Renal cortex interstitium (tissue), 11 donors: ENCODE results near the gene IGSF8. TPM values are rescaled to one million over a fixed set of nuclear protein-coding genes. Genes with fewer than 3 reads are reported as not detected.

Experiments used
- DNase-seq, 11 donors: peaks; one replicate each; pipeline ENCODE4 v3.0.0-alpha.2; 2013; ENCODE audit warnings: low read depth in 9 of 11, low spot score in 4 of 11; ENCODE audit errors: extremely low read depth in 1 of 11
- polyA plus RNA-seq, 3 donors: library from polyadenylated mRNA; unstranded; fragments of 120-200 nt; gene quantifications; one replicate each; pipeline ENCODE4 v1.2.1, GENCODE V29; 2013; ENCODE audit not compliant: insufficient read length in 3 of 3

IGSF8 gene
- polyA plus RNA-seq, 3 donors = 26.0 to 40.5 (median 37.1) TPM

DNA sequence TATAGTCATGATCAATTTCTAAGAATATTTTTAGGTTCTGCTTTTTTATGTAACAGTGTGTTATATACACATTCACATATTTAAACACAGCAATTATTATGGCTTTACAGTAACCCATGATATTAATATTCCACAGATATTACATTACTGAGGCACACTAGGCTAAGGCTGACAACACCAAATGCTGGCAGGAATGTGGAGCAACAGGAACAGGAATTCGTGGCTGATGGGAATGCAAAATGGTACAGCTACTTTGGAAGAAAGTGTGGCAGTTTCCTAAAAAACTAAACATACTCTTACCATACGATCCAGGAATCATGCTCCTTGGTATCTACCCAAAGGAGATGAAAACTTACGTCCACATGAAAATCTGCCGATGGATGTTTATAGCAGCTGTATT, 19.0 kb downstream of the IGSF8 start:
- DNase-seq = no peak

DNA sequence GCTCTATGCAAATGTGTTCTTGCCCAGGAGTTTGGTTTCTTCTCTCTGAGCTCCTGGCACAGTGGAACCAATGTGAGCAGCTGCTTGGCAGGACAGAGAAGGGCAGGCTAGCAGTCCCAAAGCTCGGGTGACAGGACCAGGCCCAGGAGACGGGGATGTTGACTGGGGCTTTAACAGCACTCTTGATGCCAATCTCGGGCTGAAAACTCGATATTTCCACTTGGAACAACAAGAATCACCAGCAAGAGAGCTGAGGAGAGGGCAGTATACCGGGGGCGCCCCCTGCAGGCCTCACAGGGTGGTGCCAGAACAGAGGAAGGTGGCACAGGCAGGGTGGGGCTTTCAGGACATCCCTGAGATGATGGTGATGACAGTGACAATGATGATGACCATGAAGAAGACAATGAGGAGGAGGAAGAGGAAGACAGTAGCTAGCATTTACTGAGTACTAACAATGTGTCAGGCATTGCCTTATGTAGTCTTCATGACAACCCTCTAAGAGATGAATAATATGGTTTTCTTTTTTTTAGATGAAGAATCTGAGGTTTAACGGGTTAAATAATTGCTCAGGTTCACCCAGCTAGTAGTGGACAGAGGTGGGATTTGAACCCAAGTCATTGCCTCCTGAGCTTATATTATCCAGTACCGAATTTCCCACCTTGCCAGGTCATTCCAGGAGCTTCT, 19.8 kb downstream of the IGSF8 start:
- no peak for DNase-seq

DNA sequence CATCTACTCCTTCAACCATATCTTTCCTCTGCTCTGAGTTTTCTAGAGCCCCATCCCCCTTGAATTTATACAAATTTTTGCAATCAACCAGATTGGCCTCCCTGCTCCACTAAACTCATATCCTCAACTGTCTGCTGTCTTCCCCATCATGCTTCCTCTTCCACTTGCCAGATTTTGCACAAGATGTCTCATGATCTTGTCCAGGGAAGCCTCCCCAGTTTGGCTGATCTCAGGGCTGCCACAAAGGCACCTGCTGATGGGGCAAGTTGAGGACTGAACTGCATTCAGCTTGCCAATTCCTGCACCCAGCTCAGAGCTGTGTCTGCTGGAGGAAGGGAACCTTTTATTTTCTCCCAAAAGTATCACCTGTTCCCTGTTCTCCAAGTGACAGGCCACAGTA, 20.9 kb downstream of the IGSF8 start:
- DNase-seq = no peak

DNA sequence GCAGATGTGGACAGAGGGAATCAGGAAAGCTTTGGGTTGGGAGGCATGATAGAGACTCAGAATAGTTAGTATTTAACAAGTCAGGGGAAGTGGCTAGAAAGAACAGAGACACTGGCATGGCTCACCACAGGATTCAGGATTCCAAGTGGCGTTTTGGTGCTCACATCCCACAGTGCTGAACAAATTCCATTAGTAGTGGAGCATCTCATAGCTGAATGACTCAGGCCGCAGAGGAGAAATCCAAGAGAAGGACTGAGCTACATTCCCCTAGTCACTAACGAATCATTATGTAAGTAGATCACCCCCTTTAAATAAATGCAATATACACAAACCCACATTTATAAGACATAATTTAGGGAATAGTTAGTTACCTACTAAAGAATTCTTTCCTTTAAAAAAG, 22.1 kb downstream of the IGSF8 start:
- no peak for DNase-seq

DNA sequence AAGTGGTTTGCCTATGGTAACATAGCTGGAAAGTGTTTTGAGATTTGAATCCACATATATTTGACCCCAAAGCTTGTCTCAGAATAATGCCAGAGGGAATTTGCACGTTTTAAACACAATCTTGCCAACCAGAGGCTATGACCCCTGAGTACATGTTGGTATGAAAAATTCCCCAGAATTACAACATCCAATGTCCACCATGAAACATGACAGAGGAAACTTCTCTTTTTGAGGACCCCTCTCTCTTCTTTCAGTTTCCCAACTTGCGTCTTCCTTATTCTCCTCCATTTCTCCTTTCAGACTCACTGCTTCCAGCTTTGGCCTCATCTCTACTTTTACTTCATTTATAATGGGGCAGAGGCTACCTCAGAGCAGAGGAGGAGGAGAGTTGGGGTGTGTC, 22.6 kb downstream of the IGSF8 start:
- DNase-seq = no peak

DNA sequence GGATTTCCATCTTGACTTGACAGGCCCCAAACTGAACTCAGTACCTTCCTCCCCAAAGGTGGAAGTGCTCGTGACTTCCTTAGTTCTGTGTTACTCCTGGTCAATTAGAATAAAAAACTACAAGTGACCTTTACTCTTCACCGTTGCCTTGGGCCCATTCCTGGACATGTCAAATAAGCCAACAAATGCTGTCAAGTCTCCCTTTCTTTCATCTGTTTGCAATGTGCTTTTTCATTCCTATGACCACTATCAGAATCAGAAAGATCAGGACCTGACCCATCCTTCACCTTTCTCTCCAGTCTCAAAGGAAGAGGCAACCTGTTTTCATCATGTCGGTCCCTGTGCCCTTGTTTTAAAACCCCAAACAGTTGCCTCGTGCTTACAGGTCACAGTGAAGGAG, 23.6 kb downstream of the IGSF8 start:
- no peak for DNase-seq

DNA sequence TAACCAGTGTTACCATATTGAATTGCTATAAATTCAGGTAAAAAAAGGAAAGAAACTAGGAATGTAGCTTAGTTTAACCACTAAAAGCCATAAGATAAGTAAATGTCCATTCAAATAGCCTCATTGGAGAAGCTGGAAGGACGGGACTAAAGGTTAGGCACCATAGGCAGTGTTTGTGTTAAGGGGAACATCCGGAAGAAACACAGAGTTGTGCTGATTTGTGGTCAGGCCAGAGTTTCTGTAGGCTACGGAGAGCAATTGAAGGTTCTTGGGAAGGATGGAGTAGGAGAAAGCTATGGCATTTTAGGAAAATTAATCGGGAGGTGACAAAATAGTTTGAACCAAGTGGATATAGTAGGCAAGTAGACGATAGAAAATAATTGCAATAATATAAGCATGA, 27.1 kb downstream of the IGSF8 start:
- no peak for DNase-seq

DNA sequence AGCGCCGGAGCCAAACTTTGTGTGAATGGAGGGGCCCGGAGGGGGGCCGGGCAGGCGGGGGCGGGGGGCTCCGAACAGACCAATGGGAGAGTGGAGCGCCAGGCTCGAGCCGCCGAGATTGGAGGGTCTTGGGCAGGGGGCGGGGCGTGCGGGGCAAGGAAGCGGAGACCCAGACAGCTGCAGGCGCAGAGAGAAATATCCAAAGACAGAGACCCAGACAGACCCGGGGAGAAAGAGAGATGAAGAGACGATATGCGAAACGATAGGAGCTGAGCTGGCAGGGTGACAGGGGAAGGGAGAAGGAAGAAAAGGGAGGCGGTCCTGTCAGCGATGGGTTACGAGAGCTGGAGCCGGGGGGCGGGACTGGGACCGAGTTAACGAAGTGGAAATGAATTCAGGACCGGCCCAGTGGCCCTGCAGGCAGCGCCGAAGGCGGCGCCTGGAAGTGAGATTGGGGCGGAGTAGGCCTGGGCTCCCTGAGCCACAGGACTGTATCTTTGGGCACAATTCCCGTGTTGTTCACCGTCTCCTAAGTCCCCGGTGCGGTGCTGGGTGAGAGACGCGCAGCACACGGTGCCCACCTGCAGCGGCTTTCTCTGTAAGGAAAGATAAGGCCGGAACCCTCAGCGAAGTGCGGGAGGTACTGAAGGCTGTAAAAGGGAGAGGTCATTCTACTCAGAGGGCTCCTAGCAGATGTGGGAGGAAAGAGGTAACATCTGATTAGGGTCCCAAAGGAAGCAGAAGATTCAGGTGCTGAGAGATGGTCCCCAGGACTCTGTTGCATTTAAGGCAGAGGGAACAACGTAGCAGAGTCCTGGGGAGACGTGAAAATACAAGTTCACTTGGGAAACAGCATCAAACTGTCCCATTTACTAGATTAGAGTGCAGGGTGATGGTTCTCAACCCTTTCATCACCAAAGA, 27.9 kb downstream of the IGSF8 start:
- DNase-seq = peak in 6 of 11 donors; percentile 47 to 60 (median 55)

DNA sequence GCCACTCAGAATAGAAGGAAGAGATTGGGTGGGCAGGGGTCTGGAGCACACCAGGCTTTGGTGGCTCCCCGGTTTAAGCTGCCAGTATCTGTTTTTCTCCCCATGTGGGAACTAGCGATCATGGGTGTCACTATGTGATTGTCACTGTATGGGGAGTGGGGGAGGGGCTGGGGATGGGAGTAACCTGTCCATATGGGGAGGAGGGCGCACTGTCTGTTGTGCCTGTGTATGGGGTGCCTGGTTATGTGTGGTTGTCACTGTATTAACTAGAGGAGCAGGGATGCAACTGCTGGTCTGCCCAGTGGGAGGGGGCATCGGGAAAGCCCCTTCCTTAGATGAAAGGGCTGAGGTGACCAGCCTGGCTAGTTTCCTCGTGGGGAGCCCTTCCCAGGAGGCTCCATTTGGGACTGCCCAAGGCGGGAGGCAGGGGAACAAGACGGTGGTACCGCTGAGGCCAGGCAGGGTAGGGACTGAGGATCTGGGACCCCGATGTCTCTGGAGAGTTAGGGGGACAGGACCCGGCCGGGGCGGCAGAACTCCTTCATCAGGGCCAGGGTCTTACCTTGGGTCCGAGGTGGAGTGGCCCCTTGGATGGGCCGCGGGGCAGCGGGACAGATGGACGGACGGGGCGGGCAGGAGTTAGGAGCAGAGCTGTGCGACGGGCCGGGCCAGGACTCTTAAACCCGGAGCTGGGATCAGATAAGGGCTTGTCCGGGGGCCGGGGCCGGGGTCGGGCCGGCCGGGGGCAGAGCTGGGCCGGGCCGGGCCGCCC, 28.8 kb downstream of the IGSF8 start, which contains the start of gene KCNJ10:
KCNJ10 (minus strand) TSS at position 701 of the 772 bp plus-strand sequence. CDS start 27,628 bp downstream, outside the sequence.
- DNase-seq = no peak

DNA sequence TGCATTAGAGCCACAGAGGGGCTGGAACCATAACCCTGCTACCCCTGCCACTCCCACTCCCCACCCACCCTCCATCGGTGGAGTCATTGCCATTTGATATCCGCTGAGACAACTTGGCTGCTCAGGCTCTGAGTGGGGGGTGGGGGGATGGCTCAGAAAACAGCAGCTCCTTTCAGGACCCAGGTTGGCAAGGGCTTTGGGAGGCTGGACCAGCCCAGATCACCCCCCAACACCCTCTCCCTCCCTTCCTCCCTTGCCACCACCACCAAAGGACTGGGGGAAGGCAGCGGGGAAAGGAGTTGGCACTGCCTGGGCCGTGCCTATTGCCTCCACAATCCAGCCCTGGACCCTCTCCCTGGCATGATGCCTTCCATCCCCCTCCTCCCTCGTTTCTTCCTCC, 30.2 kb downstream of the IGSF8 start:
- no peak for DNase-seq

DNA sequence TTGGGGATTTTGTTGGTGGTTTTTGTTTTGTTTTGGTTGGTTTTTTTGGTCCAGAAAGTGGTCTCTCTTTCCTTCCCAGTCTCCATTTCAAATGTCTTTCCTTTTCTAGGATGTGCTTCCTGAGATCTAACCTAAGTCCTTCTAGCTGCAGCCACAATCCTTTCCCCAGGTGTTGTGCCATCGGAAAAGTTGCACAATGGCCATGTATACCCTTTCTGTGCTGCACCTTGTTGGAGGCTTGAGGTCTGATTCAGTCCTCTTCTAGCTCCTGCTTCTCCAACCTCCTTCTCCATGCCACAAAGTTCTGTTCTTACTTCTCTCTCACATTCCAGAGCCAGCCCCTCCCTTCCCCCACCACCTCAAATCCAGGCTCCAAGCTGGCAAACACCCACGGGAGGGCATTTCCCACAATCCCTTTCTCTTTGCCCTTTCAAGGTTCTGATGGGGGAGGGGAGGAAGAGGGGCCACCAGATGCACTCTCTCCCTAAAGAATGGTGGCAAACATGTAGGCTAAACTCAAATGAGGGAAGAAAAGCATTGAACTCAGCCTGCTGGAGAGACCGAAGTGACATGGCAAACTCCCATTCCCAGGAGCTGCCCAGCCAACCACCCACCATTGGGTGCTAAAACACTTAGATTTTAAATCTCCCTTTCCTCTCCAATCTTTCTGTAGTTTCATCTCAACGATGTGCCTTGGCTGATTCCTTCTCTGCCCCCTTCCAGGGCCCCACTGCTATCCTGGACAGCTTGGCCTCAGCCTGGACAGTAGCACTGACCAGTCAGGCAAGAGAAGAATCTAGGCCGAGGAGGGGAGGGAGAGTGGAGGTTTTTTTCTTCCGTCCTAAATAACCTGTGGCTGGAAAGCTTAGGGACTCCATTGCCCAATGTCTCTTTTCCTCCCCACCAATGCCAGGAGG, 31.3 kb downstream of the IGSF8 start:
- no peak for DNase-seq

DNA sequence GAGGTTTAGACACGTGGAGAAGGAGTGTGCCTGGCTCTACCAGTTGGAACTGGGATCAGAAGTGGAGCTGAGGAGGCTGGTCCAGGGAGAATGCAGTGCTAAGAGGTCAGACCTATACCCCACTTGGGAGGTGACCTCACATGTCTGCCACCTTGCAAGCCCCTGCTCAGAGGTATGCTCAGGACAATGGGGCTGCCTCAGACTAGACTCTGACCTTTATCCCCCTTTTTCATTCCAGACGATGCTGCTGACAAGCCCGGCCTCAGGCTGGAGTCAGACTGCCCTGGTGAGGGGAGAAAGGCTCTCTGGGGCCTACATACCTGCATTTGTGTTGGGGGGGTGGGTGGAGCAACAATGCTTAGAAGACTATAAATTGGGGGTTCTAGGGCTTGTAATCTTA, 33.7 kb downstream of the IGSF8 start:
- no peak for DNase-seq

DNA sequence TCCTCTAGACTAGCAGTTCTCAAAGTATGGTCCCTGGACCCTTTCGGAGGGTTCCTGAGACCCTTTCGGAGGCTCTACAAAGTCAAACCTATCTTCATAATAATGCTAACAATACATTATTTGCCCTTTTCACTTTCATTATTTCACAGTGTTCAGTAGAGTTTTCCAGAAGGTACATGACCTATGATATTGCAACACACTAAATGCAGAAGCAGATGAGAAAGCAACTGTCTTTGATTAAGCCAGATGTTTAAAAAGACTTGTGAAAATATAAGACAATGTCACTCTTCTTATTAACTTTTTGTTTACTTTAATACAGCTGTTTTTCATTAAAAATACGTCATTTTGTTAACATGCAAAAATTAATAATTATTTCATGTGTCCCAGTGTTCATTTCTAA, 34.3 kb downstream of the IGSF8 start:
- DNase-seq = no peak

DNA sequence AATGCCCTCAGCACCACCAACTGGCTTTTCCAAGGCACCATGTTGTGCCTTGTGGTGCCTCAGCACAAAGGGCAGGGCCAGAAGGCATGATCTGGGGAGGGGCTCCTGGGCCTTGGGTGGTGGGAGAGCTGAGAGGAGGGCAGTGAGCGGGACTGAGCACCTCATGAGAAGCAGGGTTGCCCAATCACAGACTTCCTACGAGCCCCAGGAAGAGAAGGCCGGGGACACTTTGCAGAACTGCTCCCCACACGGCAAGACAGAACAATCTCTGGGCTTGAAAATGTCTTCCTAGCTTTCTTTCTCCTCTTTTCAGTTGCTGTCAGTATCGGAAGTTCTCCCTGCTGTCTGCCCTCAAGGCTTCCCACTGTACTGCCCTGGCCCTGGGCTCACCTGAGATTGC, 35.2 kb downstream of the IGSF8 start:
- no peak for DNase-seq

DNA sequence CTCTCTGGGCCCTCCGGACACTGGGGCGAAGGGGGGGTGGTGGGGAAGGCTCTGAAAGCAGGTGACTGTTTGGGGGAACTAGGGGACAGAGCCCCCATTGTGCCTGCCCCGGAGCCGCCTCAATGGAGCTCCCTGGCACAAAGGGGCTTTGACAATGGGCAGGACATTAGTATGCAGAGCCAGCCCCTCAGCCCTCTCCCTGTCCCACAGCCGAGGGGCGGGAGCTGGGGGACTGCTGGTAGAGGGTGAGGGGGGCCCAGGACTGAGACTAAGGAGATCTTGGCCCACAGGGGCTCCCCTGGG, 36.2 kb downstream of the IGSF8 start:
- no peak for DNase-seq

DNA sequence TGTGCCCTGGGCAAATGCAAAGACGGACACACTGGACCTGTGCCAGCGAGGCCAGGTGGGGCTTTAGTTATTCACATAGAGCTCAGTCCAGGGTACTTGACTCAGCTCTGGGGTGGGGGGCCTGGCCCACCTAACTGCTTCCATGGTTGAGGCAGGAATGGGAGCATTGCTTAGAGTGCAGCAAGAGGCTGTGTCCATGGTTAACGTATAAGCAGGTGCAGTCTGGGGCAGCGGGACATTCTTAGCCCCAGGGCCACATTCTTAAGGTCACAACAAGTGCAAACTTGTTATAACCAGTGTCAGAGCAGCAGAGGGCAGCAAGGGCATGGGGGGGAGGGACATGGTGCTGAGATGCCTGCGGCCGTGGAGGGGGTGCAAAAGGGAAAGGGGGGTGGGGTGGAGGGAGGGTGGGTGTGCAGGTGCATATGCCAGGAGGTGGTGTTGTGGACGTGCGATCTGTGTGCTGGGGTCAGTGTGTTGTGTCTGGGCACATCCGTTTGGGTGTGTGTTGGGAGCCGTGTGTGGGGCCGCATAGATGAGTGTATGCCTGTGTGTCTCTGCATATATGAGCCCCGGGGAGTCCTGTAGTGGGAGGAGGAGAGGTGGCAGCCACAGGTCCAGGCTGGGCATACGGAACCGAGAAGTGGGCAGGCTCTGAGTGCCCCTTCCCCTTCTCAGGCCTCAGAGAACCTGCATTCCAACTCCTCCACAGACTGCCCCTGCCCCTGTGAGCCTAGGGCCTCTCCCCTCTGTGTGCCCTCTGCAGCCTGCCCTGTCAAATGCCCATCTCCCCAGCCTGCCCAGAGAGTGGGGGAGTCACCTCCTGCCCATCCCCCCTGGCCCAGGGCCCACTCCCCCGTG, 36.8 kb downstream of the IGSF8 start:
- DNase-seq = peak in 3 of 11 donors; percentile 46 to 73 (median 50)

DNA sequence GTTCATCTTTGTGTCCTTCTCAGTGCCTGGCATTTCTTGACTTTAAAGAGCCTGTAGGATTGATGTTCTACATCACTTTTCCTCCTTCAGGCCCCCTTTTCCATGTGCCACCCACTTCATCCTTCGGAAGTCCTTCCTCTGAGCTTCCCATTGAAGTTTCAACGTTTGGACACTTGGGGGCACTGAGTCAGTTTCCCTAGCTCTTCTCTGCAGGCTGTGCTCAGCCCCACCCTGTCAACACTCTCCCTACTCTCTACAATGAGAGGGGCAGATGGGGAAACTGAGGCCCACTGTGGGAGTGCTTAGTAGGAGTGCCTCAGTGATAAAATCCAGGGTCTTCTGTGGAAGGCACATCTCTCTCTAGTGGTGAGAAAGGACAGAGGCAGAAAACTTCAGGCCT, 40.3 kb downstream of the IGSF8 start:
- no peak for DNase-seq

DNA sequence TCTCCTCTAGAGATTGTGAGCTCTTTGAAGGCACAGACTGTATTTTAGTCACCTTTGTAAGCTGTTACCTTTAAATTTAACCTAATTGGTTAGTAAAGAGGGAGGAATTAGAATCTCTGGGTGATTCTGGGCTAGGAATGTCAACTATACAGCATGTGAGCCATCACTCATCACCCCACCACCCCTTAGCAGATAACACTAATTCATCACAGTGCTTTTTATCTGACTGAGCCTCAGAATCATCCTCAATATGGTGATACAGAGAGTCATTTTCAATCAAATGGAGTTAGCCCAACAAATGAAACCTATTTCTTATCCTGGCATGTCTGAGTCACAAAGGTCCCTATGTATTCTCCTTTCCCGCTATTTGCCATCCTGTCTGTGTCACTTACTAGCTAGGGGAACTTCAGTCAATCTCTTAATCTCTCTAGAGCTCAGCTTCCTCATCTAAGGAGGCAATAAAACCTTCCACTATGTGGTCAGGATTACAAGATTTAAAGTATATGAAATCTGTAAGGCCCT, 41.7 kb downstream of the IGSF8 start:
- DNase-seq = no peak
